ENCODE measurements around the gene JAM3.

JAM3 gene

DNA sequence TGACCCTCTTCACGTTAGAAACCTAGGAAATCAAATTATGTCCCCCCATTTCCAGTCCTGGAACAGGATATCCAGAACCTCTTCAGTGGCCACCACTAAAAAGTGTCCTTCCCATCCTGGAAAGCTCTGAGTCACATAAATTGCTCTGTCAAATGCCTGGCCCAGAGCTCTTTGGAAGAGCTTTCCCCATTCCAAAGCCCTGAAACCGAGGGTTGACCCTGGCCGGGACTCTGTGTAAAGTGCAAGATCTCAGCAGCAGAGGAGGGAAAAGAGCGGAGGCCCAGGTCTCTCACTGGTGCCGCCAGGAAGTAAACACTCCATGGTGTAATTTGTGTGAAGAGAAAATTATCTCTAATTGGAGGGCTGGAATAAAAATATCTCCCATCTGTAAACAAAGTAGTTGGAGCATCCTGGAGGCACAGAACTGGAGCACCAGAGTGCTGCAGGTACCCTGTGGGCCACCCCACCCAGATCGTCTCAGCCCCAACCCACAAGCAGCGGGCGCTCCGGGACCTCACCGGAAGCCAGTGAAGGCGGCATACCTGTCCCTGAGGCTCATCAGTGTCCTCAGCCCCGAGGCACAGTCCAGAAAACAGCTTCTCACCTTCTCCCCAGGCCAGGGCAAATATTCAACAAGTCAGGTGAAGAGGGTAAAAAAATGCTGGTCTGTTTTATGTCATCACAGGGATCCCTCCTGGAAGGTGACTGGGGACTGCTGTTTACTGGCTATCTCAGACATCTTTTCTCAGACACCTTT, 4.7 kb upstream of the JAM3 start:
- no peak for DNase-seq (ENCODE audit: low read depth)
- no peak overlapping the region for H3K4me3 ChIP-seq (ENCODE audit: low read depth, low read length)
- TF ChIP-seq, protein P1, sequence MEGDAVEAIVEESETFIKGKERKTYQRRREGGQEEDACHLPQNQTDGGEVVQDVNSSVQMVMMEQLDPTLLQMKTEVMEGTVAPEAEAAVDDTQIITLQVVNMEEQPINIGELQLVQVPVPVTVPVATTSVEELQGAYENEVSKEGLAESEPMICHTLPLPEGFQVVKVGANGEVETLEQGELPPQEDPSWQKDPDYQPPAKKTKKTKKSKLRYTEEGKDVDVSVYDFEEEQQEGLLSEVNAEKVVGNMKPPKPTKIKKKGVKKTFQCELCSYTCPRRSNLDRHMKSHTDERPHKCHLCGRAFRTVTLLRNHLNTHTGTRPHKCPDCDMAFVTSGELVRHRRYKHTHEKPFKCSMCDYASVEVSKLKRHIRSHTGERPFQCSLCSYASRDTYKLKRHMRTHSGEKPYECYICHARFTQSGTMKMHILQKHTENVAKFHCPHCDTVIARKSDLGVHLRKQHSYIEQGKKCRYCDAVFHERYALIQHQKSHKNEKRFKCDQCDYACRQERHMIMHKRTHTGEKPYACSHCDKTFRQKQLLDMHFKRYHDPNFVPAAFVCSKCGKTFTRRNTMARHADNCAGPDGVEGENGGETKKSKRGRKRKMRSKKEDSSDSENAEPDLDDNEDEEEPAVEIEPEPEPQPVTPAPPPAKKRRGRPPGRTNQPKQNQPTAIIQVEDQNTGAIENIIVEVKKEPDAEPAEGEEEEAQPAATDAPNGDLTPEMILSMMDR (conservative IDR thresholded peaks at IDR 0.05; ENCODE audit: low read depth, low read length) = no peak

DNA sequence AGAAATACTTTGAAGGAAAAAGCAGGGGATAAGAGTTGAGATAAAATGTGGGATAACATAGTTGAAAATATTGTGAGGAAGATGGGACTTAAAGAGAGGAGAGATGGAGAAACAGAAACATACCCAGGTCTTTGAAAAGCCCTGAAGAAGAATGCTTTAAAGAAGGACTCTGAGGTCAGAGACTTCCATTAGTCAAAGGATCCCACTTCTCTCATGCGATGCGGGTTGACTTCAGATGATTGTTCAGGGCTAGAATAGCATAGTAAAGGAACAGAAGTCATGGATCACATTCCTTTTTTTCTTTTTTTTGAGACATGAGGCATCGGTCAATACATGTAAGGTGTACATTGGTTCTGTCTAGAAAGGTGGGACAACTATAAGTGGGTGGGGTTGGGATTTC, 3.5 kb upstream of the JAM3 start:
- TF ChIP-seq, protein P1 (conservative IDR thresholded peaks at IDR 0.05; ENCODE audit: low read depth, low read length) = no peak
- DNase-seq (ENCODE audit: low read depth) = no peak
- H3K4me3 ChIP-seq (ENCODE audit: low read depth, low read length) = no peak overlapping the region

DNA sequence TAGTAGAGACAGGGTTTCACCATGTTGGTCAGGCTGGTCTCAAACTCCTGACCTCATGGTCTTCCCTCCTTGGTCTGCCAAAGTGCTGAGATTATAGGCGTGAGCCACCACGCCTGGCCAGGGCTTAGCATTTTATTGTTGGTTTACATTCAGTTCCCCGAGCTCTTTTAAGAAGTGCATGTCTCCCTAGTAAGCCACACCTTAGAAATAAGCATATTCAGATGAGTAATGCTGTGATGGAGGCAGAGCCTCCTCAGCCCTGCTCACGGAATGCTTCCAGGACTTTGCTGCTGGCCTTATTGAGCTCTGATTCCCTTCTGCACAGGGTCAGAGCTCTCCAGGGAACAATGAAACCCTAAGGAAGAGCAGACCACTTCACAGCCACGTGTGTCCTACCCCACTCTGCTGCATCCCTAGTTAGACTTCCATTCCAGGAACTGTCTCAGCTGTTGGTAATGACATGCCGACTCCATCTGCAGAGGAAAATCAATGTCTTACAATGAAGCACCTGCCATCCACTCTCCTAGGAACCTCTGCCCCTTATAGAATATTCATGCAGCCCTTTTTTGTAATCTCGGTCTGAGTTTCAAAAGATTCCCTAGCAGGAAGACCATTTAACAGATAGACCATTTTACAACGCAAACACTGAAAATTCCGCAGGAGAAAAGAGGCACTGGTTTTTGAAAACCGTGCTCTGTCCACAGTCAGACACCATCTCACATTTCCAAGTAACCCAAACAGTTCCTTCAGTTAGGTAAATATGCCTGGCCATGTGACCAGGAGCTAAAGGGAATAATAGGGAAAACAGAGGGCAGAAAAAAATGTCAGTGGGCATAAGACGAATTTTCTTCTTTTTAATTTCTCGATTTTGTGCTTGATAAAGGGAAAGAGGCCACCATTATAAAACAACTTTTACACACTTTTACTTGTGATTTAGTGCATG, 1.7 kb upstream of the JAM3 start:
- TF ChIP-seq, protein P1 (conservative IDR thresholded peaks at IDR 0.05; ENCODE audit: low read depth, low read length) = no peak
- no peak overlapping the region for H3K4me3 ChIP-seq (ENCODE audit: low read depth, low read length)
- DNase-seq (ENCODE audit: low read depth) = no peak

DNA sequence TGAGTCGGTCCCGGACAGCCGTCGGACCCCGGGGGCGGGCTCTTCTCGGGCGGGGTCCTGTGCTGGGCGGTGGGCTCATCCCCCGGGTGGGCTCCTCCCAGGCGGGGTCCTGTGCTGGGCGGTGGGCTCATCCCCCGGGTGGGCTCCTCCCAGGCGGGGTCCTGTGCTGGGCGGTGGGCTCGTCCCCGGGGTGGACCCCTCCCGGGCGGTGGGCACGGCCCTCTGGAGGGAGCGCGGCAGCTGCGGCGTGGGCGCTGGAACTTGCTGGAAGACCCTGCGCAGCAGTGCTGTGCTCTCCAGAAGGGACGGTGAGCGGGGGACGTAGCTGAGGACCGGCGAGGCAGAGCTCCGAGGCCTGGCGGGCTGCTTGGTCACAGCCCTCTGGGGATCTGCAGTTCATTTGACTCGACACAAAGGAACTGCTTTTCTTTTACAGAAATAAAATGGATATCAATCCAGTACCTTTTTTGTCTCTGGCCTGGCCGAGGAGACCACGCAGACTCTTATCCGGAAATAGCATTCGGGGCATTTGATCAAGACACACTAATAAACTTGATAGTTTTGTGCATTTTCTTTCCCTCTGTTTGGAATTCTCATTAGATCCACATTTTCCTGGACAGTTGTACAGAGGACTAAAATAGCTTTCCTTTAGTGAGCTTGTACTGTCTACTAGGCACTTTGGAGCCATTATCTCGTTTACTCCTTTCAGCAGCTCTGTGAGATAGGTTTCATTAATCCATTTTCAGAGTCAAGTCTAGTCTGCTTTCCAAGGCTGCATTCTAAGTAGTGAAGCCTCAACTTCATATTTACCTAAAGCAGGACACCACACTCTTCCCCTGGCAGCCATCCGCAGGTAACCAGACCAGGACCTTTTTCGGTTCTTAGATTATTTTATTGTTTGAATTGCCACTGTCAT, 812 bp downstream of the JAM3 start:
- peak; percentile 29 for DNase-seq (ENCODE audit: low read depth)
- TF ChIP-seq, protein P1 (conservative IDR thresholded peaks at IDR 0.05; ENCODE audit: low read depth, low read length) = no peak
- H3K4me3 ChIP-seq (ENCODE audit: low read depth, low read length) = peak overlapping the region; percentile 90

DNA sequence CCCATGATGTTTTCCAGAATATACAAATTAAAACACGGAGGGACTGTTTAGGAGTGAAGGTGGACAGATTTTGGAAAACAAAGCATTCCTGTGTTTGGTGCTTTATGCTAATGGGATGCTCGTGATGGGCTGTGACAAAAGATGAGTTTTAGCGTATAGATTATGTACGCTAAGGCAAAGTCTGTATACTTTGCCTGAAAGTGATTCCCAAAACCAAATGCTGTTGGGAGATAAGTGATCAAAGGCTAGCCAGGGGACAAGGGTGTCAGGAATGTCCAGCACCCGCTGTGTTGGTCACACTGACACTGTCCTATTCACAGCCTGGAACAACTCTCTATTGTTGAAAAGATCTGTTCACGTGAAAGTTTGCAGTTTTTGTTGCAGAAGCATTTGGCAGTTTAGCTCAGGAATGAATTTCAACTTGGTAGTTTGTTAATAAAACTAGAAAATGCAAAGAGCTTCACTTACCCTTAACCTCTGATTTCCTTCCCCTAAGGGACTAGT, 1.5 kb downstream of the JAM3 start:
- TF ChIP-seq, protein P1 (conservative IDR thresholded peaks at IDR 0.05; ENCODE audit: low read depth, low read length) = no peak
- H3K4me3 ChIP-seq (ENCODE audit: low read depth, low read length) = no peak overlapping the region
- no peak for DNase-seq (ENCODE audit: low read depth)

DNA sequence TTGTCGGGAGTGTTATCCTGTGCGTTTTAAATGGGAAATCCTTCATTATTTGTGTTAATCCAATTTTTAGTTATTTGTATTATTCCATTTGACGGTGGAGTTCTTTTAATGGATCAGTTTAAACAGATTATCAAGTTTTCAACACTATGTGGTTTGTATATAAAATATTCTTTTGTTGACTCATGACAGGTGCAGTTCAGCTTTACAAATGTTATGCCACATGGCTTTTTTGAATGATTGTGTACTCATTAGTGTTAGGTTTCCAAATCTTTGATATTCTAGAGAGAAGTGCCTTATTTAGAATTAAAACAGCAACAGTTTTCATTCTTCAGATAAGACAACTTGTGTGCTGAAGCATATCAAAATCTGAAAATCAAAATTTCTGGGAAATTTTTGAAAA, 2.4 kb downstream of the JAM3 start:
- TF ChIP-seq, protein P1 (conservative IDR thresholded peaks at IDR 0.05; ENCODE audit: low read depth, low read length) = no peak
- DNase-seq (ENCODE audit: low read depth) = no peak
- H3K4me3 ChIP-seq (ENCODE audit: low read depth, low read length) = no peak overlapping the region

All from choroid plexus epithelial cell (primary cell).